HEK293 (cell line): ENCODE data around the gene SGMS1.

Experiments
- CTCF ChIA-PET: fragments of 350-600 bp; formaldehyde crosslinking; extraction: SDS; loops from one replicate; lab custom pipeline; 2021; ENCODE audit warnings: antibody characterized with exemption; lab: Yijun Ruan, JAX
- POLR2A ChIA-PET: fragments of 300-600 bp; formaldehyde crosslinking; extraction: SDS; loops from one replicate; lab custom pipeline; 2020; ENCODE audit warnings: antibody characterized with exemption, inconsistent platforms; lab: Yijun Ruan, JAX
- H3K27ac ChIP-seq: fragments of 200-500 bp; sonication (Bioruptor generic); 2 replicates; pipeline ENCODE4 v1.5.1; 2014; ENCODE audit warnings: low read depth, low read length, control low read depth, inconsistent platforms; ENCODE audit errors: extremely low read depth
- H3K36me3 ChIP-seq, 2 experiments: fragments of 200-500 bp in 1 of 2; sonication (Bioruptor generic) in 1 of 2; 1 replicate in 1 of 2; 2 replicates in 1 of 2; pipeline ENCODE4 v1.5.1; 2014 to 2017; ENCODE audit warnings: inconsistent platforms in 2 of 2, low read length in 2 of 2; ENCODE audit not compliant: control insufficient read depth in 2 of 2, insufficient read depth in 1 of 2
- H3K4me1 ChIP-seq: fragments of 200-500 bp; sonication (Bioruptor generic); 2 replicates; pipeline ENCODE4 v1.5.1; 2014; ENCODE audit warnings: mild to moderate bottlenecking, low read length, inconsistent platforms; ENCODE audit not compliant: control insufficient read depth, insufficient read depth
- H3K4me3 ChIP-seq: 2 replicates; pipeline ENCODE4 v1.5.1; 2011; ENCODE audit warnings: low read depth, mild to moderate bottlenecking, control low read depth, low read length, moderate library complexity
- H3K9me3 ChIP-seq: fragments of 200-500 bp; sonication (Bioruptor generic); 2 replicates; pipeline ENCODE4 v1.5.1; 2014; ENCODE audit warnings: low read depth, low read length, inconsistent platforms; ENCODE audit not compliant: control insufficient read depth, insufficient read depth
- BCL11A ChIP-seq: fragments of 450-650 bp; formaldehyde crosslinking; IDR thresholded peaks from 2 replicates; pipeline ENCODE4 v1.5.1; 2016; ENCODE audit warnings: low read depth, missing biosample characterization, missing genetic modification characterization
- IKZF3 ChIP-seq: fragments of 450-650 bp; IDR thresholded peaks from 2 replicates; pipeline ENCODE4 v1.5.0; 2018; ENCODE audit warnings: missing biosample characterization, mild to moderate bottlenecking, missing genetic modification characterization, moderate library complexity
- INSM2 ChIP-seq: fragments of 450-650 bp; formaldehyde crosslinking; IDR thresholded peaks from 2 replicates; pipeline ENCODE4 v1.5.1; 2016; ENCODE audit warnings: missing biosample characterization, missing genetic modification characterization
- PRDM6 ChIP-seq: fragments of 450-650 bp; formaldehyde crosslinking; IDR thresholded peaks from 2 replicates; pipeline ENCODE4 v1.5.1; 2017; ENCODE audit warnings: missing biosample characterization, missing genetic modification characterization
- ZBTB11 ChIP-seq: fragments of 450-650 bp; formaldehyde crosslinking; conservative IDR thresholded peaks from 2 replicates; pipeline ENCODE4 v1.5.1; 2016; ENCODE audit warnings: low read depth, missing biosample characterization, missing genetic modification characterization
- ZNF148 ChIP-seq: fragments of 450-650 bp; formaldehyde crosslinking; IDR thresholded peaks from 2 replicates; pipeline ENCODE4 v1.5.0; 2017; ENCODE audit warnings: missing biosample characterization, missing genetic modification characterization, borderline replicate concordance
- ZNF311 ChIP-seq: fragments of 450-650 bp; formaldehyde crosslinking; IDR thresholded peaks from 2 replicates; pipeline ENCODE4 v1.5.1; 2017; ENCODE audit warnings: missing biosample characterization, missing genetic modification characterization, borderline replicate concordance
- ZNF555 ChIP-seq: fragments of 450-650 bp; formaldehyde crosslinking; conservative IDR thresholded peaks from 2 replicates; pipeline ENCODE4 v1.5.1; 2017; ENCODE audit warnings: missing biosample characterization, mild to moderate bottlenecking, missing genetic modification characterization, inconsistent platforms
- ZNF561 ChIP-seq: fragments of 450-650 bp; IDR thresholded peaks from 2 replicates; pipeline ENCODE4 v1.5.1; 2018; ENCODE audit warnings: missing biosample characterization, missing genetic modification characterization, borderline replicate concordance
- ZNF600 ChIP-seq: fragments of 450-650 bp; formaldehyde crosslinking; IDR thresholded peaks from 2 replicates; pipeline ENCODE4 v1.5.1; 2016; ENCODE audit warnings: missing biosample characterization, missing genetic modification characterization
- ZNF658 ChIP-seq: fragments of 450-650 bp; formaldehyde crosslinking; IDR thresholded peaks from 2 replicates; pipeline ENCODE4; 2016; ENCODE audit warnings: missing biosample characterization, missing genetic modification characterization
- ZNF660 ChIP-seq: fragments of 450-650 bp; IDR thresholded peaks from 2 replicates; pipeline ENCODE4 v1.5.1; 2018; ENCODE audit warnings: missing biosample characterization, mild to moderate bottlenecking, missing genetic modification characterization
- ZNF704 ChIP-seq: fragments of 450-650 bp; formaldehyde crosslinking; IDR thresholded peaks from 2 replicates; pipeline ENCODE4 v1.5.1; 2016; ENCODE audit warnings: missing biosample characterization, missing genetic modification characterization
- ZXDB ChIP-seq: fragments of 450-650 bp; formaldehyde crosslinking; IDR thresholded peaks from 2 replicates; pipeline ENCODE4 v1.5.1; 2016; ENCODE audit warnings: missing biosample characterization, missing genetic modification characterization
- TF ChIP-seq, protein P1 (sequence below): fragments of 450-650 bp; formaldehyde crosslinking; IDR thresholded peaks from 2 replicates; pipeline ENCODE4; 2016; ENCODE audit warnings: missing biosample characterization, missing genetic modification characterization
- TF ChIP-seq, protein P2 (sequence below): fragments of 450-650 bp; formaldehyde crosslinking; IDR thresholded peaks from 2 replicates; pipeline ENCODE4 v1.5.1; 2016; ENCODE audit warnings: missing biosample characterization, missing genetic modification characterization
- TF ChIP-seq, protein P3 (sequence below): fragments of 450-650 bp; formaldehyde crosslinking; IDR thresholded peaks from 2 replicates; pipeline ENCODE4 v1.5.1; 2016; ENCODE audit warnings: missing biosample characterization, missing genetic modification characterization

SGMS1 gene

GRCh38 chr10:50627443-50627842, 3.7 kb upstream of the SGMS1 start:
- Histone ChIP-seq H3K27ac (no peak overlapping the region), H3K4me3 (no peak overlapping the region), H3K9me3 (no peaks in the 10 kb centered on the region), H3K4me1 (no peaks in the 10 kb centered on the region), H3K36me3 (peaks cover 0 to 4% of the 10 kb centered on the region in 2 experiments; a peak in 1 of 3 replicates)
- POLR2A ChIA-PET = no interaction called here
- CTCF ChIA-PET = no interaction called here
- TF ChIP-seq, protein P1, sequence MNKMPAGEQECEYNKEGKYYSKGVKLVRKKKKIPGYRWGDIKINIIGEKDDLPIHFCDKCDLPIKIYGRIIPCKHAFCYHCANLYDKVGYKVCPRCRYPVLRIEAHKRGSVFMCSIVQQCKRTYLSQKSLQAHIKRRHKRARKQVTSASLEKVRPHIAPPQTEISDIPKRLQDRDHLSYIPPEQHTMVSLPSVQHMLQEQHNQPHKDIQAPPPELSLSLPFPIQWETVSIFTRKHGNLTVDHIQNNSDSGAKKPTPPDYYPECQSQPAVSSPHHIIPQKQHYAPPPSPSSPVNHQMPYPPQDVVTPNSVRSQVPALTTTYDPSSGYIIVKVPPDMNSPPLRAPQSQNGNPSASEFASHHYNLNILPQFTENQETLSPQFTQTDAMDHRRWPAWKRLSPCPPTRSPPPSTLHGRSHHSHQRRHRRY (tag by site-specific recombination) = no peak
- TF ChIP-seq PRDM6 (tag by site-specific recombination) (no peak), IKZF3 (tag by site-specific recombination) (no peak), ZNF561 (tag by site-specific recombination) (no peak), ZNF148 (tag by site-specific recombination) (no peak), ZNF555 (tag by site-specific recombination) (no peak), ZNF658 (no peak), ZBTB11 (tag by site-specific recombination) (no peak), ZNF660 (no peak), ZNF311 (no peak), ZNF600 (tag by site-specific recombination) (no peak), INSM2 (tag by site-specific recombination) (no peak), ZXDB (no peak), ZNF704 (no peak), BCL11A (tag by site-specific recombination) (no peak)
- TF ChIP-seq, protein P2, sequence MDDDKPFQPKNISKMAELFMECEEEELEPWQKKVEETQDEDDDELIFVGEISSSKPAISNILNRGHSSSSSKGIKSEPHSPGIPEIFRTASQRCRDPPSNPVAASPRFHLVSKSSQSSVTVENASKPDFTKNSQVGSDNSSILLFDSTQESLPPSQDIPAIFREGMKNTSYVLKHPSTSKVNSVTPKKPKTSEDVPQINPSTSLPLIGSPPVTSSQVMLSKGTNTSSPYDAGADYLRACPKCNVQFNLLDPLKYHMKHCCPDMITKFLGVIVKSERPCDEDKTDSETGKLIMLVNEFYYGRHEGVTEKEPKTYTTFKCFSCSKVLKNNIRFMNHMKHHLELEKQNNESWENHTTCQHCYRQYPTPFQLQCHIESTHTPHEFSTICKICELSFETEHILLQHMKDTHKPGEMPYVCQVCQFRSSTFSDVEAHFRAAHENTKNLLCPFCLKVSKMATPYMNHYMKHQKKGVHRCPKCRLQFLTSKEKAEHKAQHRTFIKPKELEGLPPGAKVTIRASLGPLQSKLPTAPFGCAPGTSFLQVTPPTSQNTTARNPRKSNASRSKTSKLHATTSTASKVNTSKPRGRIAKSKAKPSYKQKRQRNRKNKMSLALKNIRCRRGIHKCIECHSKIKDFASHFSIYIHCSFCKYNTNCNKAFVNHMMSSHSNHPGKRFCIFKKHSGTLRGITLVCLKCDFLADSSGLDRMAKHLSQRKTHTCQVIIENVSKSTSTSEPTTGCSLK (tag by site-specific recombination) = no peak
- TF ChIP-seq, protein P3, sequence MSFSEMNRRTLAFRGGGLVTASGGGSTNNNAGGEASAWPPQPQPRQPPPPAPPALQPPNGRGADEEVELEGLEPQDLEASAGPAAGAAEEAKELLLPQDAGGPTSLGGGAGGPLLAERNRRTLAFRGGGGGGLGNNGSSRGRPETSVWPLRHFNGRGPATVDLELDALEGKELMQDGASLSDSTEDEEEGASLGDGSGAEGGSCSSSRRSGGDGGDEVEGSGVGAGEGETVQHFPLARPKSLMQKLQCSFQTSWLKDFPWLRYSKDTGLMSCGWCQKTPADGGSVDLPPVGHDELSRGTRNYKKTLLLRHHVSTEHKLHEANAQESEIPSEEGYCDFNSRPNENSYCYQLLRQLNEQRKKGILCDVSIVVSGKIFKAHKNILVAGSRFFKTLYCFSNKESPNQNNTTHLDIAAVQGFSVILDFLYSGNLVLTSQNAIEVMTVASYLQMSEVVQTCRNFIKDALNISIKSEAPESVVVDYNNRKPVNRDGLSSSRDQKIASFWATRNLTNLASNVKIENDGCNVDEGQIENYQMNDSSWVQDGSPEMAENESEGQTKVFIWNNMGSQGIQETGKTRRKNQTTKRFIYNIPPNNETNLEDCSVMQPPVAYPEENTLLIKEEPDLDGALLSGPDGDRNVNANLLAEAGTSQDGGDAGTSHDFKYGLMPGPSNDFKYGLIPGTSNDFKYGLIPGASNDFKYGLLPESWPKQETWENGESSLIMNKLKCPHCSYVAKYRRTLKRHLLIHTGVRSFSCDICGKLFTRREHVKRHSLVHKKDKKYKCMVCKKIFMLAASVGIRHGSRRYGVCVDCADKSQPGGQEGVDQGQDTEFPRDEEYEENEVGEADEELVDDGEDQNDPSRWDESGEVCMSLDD = no peak
